Measurements from ENCODE around the gene BAIAP3. TPM values are rescaled to one million over a fixed set of nuclear protein-coding genes. Genes with fewer than 3 reads are reported as not detected.

Gene BAIAP3
- total RNA-seq, 1 experiment from 2014 or later: 6.8 TPM

GRCh38 chr16:1342526-1343427 lies 9.3 kb downstream of the BAIAP3 start:
- H3K56ac ChIP-seq (ENCODE audit: insufficient read length, low read depth, low read length): no peak overlapping the region
- H2AK5ac ChIP-seq (ENCODE audit: insufficient read length, low read length): no peak overlapping the region
- no peaks in the 10 kb centered on the region for H3K36me3 Mint-ChIP-seq (ENCODE audit: insufficient read depth in 1 of 3, low read depth in 3 of 3)
- peak overlapping the region; percentile 61 to 80 for H3K4me3 Mint-ChIP-seq
- no peak for TF ChIP-seq CTCF (conservative IDR thresholded peaks at IDR 0.05)
- H3K23me2 ChIP-seq (ENCODE audit: insufficient read length, low read depth, low read length, poor library complexity, severe bottlenecking): no peaks in the 10 kb centered on the region
- no peak overlapping the region for H3K9ac ChIP-seq (ENCODE audit: extremely low read depth, insufficient read length, low read length)
- H2BK5ac ChIP-seq (ENCODE audit: insufficient read length, low read length): no peak overlapping the region
- no peak overlapping the region for H2BK15ac ChIP-seq (ENCODE audit: low read depth, low read length)
- no peak overlapping the region for H3K27ac Mint-ChIP-seq
- H4K5ac ChIP-seq (ENCODE audit: insufficient read length, low read depth, low read length): no peak overlapping the region
- peaks cover 17% of the 10 kb centered on the region for H3K27me3 Mint-ChIP-seq (ENCODE audit: low read depth)
- DNase-seq: peak; percentile 99
- H3K27ac ChIP-seq (ENCODE audit: insufficient read length, low read depth, low read length): no peak overlapping the region
- H3T11ph ChIP-seq (ENCODE audit: low read length): no peak overlapping the region
- H3K27me3 ChIP-seq (ENCODE audit: insufficient read depth, low read length): no peaks in the 10 kb centered on the region
- peaks cover 6 to 7% of the 10 kb centered on the region in 2 experiments for H3K4me1 Mint-ChIP-seq
- H4K8ac ChIP-seq (replicated peaks; ENCODE audit: insufficient read length, low read depth, low read length): no peak overlapping the region
- H3K23ac ChIP-seq (ENCODE audit: insufficient read length, low read depth, low read length): no peak overlapping the region
- H4K91ac ChIP-seq (ENCODE audit: insufficient read length, low read depth, low read length): no peak overlapping the region
- no peak overlapping the region for H3K4ac ChIP-seq (ENCODE audit: low read depth, low read length)
- H3K4me2 ChIP-seq (ENCODE audit: insufficient read depth, insufficient read length, low read length): peak overlapping the region; percentile 28
- WGBS (ENCODE audit: extremely low coverage, insufficient read length, low lambda C conversion rate): no CpG with 5 or more reads among the region's 49 CpGs
- no peaks in the 10 kb centered on the region for H3K9me3 Mint-ChIP-seq
- no peaks in the 10 kb centered on the region for H3K4me1 ChIP-seq (ENCODE audit: insufficient read depth, low read length)
- H2BK120ac ChIP-seq (ENCODE audit: low read depth, low read length, poor library complexity, severe bottlenecking): no peak overlapping the region
- no peak overlapping the region for H2BK20ac ChIP-seq (ENCODE audit: low read depth, low read length, poor library complexity, severe bottlenecking)
- no peak overlapping the region for H2AFZ ChIP-seq (ENCODE audit: low read length)
- no peaks in the 10 kb centered on the region for H3K79me1 ChIP-seq (ENCODE audit: insufficient read depth, low read depth, low read length, poor library complexity, severe bottlenecking)
- H3K18ac ChIP-seq (ENCODE audit: insufficient read length, low read depth, low read length): no peak overlapping the region
- no peaks in the 10 kb centered on the region for H4K20me1 ChIP-seq (ENCODE audit: control insufficient read depth, insufficient read depth, insufficient read length)
- no peaks in the 10 kb centered on the region for H3K79me2 ChIP-seq (ENCODE audit: insufficient read depth, low read length)
- no peak overlapping the region for H2BK12ac ChIP-seq (ENCODE audit: insufficient read length, low read depth, low read length)
- H3K9me3 ChIP-seq (ENCODE audit: control insufficient read depth, low read depth, low read length): no peaks in the 10 kb centered on the region
- no peak overlapping the region for H3K14ac ChIP-seq (ENCODE audit: insufficient read depth, low read length)

Data from H9 (cell line).